NCI-H82 treated with DMSO at 0.1 percent for 48 hours (cell line): Measurements from ENCODE around the gene HOXA2.

ENCODE experiments used
- DNase-seq: peaks from one replicate; lab custom pipeline; 2025; ENCODE audit not compliant: unreplicated experiment; lab: John Stamatoyannopoulos, UW

Gene HOXA2

DNA sequence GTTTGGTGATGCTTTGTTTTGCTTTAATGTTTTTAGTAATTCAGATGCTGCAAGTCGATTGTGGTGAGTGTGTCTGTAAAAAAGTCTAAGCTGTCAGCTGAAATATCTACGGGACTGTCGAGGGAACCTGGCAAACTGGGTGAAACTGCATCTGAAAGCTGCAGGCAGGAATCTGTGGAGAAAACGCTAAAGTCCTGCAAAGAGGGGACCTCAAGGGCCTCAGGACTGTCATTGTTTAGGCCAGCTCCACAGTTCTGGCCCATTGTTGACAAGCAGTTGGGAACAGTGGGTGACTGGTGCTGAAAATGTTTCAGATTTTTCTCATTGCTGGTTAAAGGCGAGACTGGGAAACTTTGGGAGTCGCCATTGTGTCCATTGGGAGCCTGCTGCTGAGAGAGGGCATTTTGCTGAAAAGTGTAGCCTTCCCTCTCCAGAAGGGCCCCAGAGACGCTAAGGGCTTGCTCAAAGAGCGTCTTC, 1.8 kb downstream of the HOXA2 start:
- no peak for DNase-seq

DNA sequence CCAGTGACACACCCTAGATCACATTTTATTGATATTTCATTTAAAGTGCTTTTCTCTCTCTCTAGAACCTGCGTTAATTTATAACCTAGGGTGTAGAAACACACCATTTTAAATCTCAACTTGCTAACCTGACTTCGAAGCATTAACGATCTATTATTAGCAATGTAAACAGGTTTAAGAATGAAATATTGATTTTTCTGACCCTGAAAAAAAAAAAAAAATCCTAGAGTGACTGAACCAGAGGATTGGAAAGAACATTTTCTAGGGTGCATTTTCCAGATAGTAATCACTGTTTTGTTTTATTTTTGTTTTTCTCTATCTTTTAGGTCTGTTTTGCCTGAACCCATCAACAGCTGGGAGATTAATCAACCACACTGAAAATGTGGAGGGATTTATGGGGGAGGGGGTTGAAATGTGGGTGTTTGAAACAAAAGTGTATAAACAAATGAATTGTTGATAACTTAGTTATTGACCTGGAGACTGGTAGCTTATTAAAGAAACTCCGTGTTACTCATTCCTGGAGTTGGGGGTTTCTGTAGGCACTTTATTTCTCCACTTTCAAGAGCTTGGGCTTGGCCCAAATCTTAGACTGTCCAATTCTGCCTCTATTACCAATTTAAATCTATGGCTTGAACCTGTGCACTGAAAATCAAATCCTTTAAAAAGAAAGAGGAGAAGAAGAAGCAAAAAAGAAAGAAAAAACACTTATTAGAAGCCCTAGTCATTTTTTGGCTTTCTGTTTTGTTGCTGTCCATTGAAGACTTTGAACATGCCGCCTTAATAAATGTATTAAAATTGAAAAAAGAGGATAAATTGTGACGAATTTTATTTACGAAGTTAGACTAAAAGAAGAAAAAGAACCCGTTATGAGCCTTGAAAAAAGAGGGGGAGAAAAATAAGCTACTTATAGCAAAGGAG, 2.8 kb downstream of the HOXA2 start:
- no peak for DNase-seq

DNA sequence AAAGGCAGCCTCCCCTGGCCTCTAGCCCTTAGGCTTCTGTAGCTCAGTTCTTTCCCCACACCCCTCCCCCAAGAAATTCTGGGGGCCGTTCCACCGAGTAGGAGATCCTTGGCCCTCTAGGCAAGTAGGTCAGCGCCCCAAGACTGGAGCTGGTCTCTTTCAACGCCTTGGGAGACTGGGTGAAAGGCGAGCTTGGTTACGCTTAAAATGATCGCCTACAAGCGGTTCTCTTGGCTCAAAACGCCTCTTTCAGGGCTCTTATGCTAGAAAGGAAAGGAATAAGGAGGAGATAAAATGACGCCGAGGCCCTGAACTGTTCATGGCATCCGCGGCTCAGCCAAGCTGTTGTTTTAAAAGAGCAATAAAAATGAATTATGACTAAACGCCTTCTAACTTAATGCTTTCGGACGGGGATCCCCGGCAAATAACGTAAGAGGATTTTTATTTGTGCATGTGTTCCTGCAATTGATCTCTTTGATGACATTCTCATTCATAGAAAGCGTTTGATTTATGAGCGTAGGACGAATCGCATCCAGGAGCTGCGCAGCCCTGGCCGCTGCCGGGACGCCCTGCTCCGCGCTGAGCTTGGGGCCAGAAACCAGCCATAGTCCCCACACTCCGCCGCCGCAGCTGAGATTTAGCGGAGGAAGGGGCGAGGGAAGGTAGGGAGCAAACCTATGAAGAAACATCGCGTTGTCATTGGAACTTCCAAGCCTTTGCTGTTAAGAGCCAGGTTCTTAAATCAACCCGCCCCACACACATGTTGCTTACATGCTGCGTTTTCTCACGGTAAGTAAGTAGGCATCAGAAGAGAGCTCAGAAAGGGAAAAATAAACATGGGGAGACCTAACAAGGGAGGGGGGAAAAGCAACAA, 3.7 kb downstream of the HOXA2 start:
- no peak for DNase-seq

DNA sequence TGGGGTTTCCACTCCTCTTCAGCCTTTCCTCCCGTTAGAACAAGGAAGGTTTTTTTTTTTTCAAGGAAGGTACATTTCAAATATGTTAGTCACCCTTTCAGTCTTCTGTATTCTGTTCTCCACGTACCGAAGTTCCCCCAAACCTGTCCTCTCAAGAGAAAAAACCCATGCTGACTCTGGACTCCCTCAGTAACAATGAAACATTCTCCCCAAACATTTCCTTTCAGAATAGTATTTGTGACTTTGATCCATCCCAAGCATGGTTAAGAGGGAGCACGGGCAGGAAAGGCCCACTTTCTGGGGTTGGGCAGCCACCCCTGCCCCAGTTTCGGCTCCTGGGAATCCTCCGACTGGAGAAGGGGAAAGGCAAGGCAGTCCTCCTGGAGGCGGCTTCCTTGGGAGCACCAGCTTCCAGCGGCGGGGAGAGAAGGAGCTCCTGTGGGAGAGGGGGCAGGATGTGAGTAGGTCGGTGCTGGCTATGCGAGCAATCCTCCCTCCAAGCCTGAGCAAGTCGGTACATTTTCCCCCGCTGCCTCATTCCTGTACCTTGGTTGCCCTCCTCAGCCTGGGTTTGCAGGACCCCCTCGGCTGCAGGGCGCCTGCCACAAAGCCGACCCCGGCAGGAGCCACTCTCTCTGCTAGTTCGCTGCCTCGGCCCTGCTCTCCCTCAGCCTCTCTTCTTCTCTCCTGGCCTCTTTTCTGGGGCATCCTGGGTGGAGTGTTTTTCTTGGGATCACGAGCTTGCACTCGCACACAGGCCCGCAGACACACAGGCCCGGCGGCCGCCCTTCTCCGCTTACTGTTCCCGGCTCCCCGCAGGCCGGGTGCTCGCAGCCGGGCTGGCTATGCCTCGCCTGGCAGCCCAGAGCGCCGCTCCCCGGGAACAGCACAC, 4.6 kb downstream of the HOXA2 start:
- DNase-seq, result no peak

DNA sequence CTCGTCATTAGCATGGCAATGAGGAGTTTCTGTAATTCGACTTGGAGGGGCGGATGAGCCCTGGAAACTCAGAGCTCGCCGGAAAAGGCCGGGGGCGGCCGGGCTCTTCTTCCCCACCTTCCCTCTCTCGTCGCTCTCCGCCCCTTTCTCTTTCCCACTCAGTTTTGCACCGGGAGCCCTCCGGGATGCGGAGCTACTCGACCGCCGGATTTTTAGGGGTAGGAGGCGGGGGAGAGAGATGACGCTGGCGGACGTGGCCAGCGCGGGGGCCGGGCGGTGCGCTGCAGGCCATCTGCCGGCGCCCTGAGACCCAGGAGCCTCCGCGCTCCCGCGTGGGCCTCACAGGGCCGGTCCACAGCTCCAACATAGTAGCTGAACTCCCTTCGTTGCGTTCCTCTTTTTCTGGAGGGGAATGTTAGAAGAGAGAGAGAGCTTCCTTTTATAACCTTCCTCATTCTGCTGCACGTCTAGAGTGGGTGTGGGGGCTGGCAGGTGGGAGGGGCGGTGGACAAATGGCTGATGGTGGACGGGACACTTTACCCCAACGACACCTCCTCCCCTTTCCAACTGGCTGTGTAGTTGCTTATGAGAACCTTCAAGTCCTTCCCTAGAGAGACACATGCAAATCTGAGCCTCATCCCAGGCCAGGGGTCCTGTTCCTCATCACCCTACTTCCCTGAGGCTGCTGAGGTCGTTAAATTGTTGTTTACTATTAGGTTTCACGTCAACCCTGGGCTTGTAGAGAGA, 5.5 kb downstream of the HOXA2 start:
- DNase-seq, result no peak

DNA sequence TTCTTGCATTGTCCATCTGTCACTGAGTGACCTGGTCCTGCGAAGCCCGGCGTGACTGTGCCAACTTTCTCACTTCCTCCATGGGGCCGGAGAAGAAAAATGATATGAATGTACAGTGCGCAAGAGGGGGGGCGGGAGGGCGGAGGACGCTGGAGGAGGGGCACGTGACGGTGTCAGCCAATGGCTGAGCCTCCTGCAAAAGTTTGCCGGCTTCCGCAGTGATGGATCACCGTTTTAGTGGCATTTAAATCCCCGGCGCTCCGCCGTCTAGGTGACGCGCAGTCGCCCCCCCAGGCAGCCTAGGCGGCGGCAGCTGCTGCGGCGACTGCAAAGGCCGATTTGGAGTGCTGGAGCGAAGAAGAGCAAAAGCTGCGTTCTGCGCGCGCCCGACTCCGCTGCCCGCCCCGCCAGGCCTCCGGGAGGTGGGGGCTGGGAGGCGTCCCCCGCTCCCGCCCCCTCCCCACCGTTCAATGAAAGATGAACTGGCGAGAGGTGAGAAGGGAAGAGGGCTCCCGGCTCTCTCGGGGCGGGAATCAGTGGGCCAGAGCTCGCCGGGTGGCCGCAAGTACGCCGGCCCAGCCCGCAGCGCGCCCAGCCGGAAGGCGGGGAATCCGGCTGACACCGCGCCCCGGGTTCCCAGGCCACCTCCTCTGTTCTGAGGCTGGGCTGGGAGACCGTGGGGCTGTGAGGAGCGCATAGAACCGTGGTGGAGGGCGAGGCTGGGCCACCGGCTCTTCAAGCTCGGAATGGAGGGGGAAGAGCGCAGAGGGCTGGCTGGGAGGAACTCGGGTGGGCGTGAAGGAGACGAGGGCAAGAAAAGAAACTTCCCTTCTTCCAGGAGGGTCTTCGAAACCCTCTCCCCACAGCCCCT, 6.4 kb downstream of the HOXA2 start, which contains the start of gene HOXA1:
HOXA1 (minus strand) TSS at position 104 of the 871 bp plus-strand sequence; CDS start at position 16, 88 bp downstream.
- DNase-seq, result peak; percentile 89

DNA sequence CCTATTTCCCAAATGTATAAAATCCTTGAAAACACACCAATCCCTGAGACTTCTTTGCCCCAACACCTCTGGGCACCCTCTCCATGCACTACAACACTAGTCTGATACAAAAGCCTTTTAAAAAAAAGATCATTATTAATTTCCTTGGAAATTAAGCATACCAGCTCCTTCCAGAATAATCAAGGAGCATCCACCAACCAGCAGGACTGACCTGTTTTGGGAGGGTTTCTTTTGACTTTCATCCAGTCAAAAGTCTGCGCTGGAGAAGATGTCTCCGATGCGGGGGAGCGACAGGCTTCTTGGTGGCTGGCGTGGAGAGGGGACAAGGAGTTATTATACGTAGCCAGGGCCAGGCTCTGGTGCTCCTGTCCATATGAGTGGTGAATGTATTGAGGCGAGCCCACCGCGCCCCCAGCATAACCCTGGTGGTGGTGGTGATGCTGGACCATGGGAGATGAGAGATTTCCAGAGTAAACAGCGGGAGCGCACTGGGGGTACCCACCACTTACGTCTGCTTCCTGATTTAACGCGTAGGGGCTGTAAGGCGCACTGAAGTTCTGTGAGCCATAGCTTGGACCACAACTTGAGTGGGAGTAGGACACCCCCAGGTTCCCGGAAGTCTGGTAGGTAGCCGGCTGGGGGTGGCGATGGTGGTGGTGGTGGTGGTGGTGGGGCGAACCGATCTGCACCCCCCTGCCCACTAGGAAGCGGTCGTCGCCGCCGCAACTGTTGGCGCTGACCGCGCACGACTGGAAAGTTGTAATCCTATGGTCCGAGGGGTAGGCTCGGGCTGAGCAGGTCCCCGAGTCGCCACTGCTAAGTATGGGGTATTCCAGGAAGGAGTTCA, 7.2 kb downstream of the HOXA2 start:
- no peak for DNase-seq

DNA sequence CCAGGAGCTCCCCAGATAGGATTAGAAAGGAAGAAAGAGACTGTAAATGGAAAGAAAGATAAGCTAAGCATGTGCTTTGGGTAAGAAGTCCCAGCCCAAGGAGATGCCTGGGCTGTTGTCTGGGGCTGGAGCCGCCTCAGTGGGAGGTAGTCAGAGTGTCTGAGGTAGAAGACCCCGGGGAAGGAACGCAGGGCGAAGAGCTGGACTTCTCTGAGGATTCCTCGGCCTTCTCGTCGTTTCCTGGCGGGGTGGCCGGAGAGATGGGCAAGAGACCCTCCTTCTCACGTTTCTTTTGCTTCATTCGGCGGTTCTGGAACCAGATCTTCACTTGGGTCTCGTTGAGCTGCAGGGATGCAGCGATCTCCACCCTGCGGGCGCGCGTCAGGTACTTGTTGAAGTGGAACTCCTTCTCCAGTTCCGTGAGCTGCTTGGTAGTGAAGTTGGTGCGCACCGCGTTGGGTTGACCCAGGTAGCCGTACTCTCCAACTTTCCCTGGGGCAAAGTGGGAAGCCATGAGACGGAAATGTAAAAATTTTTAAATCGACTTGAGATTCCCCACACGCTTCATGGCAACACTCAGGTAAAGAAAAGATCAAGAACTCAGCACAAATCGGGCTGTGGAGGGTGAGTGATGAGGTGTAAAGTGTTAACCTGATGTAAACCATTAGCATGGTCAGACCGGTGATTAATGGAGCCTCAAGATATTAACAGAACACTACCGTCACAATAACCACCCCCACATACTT, 8.0 kb downstream of the HOXA2 start:
- no peak for DNase-seq

DNA sequence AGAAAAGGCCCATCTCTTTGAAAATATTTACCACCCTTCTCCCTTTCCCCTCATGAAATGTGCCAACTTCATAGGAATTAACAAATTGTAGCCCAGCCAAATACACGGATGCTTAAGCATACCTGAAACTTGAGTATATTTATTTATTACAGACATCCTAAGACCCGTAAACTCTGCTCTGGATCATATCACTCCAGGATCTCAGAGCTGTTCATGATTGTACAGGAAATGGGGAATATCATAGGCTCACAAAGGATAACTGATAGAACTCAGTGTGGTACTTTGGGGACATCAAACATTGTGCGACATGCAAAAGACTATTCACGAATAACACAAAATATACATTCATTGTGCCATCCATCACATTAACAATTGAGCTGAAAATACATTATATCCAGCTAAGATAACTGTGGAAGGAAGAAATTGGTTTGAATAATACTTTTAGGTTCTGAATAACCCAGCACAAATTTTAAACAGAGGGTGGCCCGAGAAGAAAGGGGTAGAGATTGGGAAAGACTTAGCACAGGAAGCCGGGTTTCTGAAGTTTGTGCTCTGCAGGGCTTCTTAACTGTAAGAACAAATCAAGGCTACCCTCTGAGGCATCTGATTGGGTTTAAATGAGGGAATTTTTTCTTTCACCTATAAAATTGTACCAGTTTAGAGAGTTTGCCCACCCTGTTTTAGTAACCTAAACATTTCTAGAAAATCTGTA, 9.1 kb downstream of the HOXA2 start:
- no peak for DNase-seq

DNA sequence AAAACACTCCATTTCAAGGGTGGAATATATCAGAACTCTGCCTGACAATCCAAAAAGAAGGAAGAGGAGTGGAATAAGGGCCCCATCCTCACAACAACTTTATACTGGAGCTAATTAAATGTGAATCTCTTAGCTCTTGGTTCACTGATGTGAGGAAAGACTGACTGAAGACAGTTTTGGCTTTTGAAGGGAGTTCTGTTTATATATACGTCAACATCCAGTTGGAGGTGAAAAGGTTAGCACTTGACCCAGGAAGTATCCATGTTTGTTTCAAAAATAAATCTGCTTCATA, 9.7 kb downstream of the HOXA2 start:
- DNase-seq, result no peak

DNA sequence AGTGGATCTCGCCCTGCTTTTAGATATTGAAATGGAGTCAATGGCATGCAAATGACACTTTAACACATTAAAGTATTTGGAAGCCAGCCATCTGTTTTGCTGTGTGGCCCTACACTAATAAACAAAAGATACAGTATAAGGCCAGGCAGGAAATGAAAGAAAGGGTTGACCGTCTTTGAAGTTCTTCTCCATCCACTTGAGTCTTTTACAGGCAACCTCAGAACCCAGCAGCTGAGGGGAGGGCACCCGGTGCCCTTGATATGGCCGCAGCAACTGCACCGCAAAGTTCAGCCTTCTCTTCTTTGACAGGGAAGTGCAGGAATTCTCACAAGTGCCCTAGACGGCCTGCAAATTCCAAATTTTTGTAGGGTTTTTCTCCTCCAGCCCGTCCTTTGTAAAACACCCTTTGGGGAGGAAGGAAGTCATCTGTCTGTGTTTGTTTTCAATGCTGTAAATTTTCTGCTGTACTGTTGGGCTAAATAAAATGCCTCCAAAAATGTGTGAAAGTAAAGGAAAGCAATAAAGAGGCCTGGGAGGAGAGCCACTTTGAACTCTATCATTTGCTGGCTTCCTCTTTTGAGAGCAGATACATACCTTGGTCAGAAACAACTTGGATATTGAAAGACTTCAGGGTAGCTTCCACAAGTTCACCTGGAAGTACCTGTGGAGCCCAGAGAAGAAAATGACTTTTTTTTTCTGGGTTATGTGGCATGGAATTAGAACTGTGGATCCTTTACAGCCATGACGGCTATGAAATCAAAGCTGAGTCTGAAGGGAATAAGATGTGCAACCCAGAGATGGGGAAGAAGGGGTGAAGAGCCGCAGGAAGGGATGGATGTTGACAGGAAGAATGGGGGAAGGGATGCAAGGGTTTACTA, 10.3 kb downstream of the HOXA2 start:
- DNase-seq, result no peak

DNA sequence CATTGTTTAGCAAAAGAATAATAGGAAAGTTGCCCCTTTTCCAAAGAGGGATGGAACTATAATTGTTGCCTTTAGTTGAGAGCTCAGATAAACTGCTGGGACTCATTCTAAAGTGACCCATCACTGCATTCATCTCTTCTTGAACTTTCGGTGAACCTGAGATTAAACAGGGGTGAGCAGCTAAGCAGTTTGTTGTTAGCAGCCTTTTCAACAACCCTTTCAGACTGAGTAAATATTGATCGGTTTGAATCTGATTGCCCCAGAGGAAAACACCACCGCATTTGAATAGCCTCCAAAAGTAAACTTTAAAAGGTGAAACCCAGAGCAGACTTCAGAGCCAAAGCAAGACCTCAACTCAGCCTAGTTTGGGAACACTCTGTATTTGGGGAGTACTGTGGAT, 11.4 kb downstream of the HOXA2 start:
- DNase-seq, result no peak

DNA sequence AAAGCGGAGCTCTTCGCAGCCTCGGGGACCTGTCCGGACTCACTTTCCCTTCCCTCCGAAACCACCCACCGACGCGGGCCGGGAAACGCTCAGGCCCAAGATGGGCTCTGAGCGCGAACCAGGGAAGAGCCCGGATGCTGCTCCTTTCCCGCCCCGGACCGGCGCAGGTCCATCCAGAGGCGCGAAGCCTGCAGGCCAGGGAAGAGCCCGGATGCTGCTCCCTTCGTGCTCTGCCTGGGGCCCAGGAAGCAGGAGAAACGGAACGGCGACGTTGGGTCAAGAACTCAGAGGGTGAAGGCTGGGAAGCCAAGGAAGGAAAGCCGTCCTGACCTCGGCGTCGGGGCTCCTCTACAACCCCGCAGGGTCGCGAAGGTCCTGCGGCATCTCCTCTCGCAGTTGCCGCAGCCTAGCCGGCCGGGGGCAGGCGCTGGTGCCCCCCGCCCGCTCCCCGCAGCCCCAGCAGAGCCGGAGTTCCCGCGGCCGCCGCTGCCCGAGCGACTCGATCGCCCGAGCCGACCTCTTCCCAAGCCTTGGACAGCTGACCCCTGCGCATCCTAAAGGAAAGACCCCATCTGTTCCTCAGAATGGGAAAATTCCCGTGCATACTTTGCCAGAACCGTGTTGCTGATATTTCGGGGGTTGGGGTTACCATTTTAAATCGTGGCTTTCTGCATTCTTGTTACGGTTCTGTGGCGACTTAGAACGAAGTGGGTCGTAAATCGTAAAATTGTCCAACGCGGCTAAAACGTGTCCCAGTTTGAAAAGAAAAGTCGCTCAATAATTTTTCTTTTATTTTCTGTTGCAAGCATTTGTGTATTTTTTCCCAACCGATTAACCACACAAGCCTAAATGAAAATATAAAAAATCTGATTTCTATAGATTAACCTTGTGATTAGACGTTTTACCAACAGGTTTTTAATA, 14.2 kb downstream of the HOXA2 start:
- DNase-seq, result no peak

DNA sequence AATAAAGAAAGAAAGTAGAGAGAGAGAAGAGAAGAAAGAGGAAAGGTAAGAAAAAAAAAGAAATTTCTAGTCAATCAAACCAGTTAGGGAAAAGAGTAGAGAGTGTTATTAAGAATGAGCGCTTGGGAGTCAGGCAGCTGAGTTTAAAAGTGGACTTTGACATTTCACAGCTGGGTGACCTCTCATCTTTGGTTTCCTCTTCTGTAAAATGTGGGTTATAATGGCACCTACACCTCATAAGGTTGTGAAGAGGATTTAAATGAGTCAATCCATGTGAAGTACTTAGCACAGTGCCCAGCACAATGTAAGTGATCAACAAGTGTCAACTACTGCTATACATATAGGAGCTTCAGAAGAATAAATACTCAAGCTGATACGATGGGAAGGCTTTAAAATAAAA, 18.8 kb downstream of the HOXA2 start:
- no peak for DNase-seq

DNA sequence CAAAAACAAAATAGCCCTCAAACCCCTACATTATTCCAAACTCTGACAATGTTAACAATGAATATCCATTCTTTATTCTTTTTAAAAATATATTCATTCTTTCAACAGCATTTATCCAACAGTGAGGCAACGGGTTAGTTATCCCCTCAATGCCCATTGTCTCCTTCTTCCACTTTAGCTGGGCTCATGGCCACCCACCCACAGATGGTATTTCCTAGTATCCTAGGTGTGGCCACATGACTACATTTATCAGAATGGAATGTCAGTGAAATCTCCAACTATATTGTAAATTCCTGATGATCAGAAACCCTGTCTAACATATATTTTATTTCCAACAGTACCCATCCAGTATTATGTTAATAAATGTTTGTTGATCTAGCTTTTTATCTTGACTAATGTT, 20.3 kb downstream of the HOXA2 start:
- no peak for DNase-seq
